Measurements from ENCODE around the gene FLOT1. TPM values are rescaled to one million over a fixed set of nuclear protein-coding genes. Genes with fewer than 3 reads are reported as not detected.

The FLOT1 gene
- total and polyA plus RNA-seq, 2 of the 13 experiments (the other 11 are each of a cell fraction or from before 2014, with no cell fraction given) = 82.3 to 130 TPM

- H3K27ac ChIP-seq (ENCODE audit: extremely low read length, insufficient read depth, low read length) = peak overlapping the region; percentile 76
- ChIA-PET CTCF (ENCODE audit: low intra/inter-chr PET ratio, low total read pairs) (no interaction called here), POLR2A (interaction anchor here (0.9 to 16.9 kb wide), 17 partner anchors 9 to 166 kb away, joined by 3 to 414 read pairs (median 6); partner anchors contain the start of genes MDC1 and VARS2)
- H3K4me3 ChIP-seq (replicated peaks in 1 of 3; ENCODE audit: insufficient read depth in 1 of 3, low read depth in 2 of 3, low read length in 3 of 3) = peak overlapping the region; percentile 22 to 62 (median 36)
- peak overlapping the region; percentile 66 for H3K9ac ChIP-seq (ENCODE audit: insufficient read depth, low read depth, low read length)
- peak overlapping the region; percentile 92 for H3K4me2 ChIP-seq (ENCODE audit: low read depth, low read length)
- DNase-seq (ENCODE audit: low spot score) (no peak), FAIRE-seq (no peak), ATAC-seq (no peak)
- BruUV-seq (replicated peaks) = no TSS peak
- peaks cover 12% of the 10 kb centered on the region for H4K20me1 ChIP-seq (ENCODE audit: insufficient read depth, low read length)
- in situ Hi-C loops (cut with HindIII; ENCODE audit: extremely low pct_ligation_motif_present, low pct_unique_long_range_greater_than_20kb) = no loop called here
- H3K4me1 ChIP-seq (ENCODE audit: insufficient read depth, low read length) = peaks cover 85% of the 10 kb centered on the region
- no peaks in the 10 kb centered on the region; a peak in 1 of 5 replicates for H3K27me3 ChIP-seq (ENCODE audit: control insufficient read depth in 1 of 2, insufficient read depth in 2 of 2, low read length in 2 of 2)
- no peaks in the 10 kb centered on the region for H3K9me3 ChIP-seq (ENCODE audit: low read length)
- no peaks in the 10 kb centered on the region; a peak in 1 of 5 replicates for H3K36me3 ChIP-seq (replicated peaks in 1 of 2; ENCODE audit: control insufficient read depth in 1 of 2, insufficient read depth in 2 of 2, low read length in 2 of 2)
- WGBS (ENCODE audit: low lambda C conversion rate) = 67% methylated on average over 6 of the region's 6 CpGs
- H2AFZ ChIP-seq (ENCODE audit: low read length) = no peak overlapping the region
- intact Hi-C loops (cut with micrococcal nuclease; ENCODE audit: unreplicated experiment) = no loop called here
- peaks cover 14% of the 10 kb centered on the region for H3K79me2 ChIP-seq (ENCODE audit: insufficient read depth, low read length)
- no peak for TF ChIP-seq ZNF431 (CRISPR knock-in tag; IDR thresholded peaks at IDR 0.05; ENCODE audit: borderline replicate concordance, low read depth)
- no peak for TF ChIP-seq NONO (IDR thresholded peaks at IDR 0.05)
- TF ChIP-seq NONO (CRISPR knock-in tag; conservative IDR thresholded peaks at IDR 0.05) = 0 out of 2 replicates have a peak, but pooled peaks have one; percentile 12
- TF ChIP-seq CREBL2 (CRISPR knock-in tag; IDR thresholded peaks at IDR 0.05; ENCODE audit: borderline replicate concordance) = no peak
- 0 out of 2 replicates have a peak, but pooled peaks have one; percentile 10 for TF ChIP-seq TCF7 (IDR thresholded peaks at IDR 0.05; ENCODE audit: low read depth)
- no peak for TF ChIP-seq KDM3A (CRISPR knock-in tag; IDR thresholded peaks at IDR 0.05; ENCODE audit: low read depth)
- 0 out of 2 replicates have a peak, but pooled peaks have one; percentile 40 for TF ChIP-seq HOXA5 (CRISPR knock-in tag; IDR thresholded peaks at IDR 0.05)
- peak; percentile 9; the same call in 1 of the 2 replicates for TF ChIP-seq NFIC (IDR thresholded peaks at IDR 0.05; ENCODE audit: low read length)
- no peak for TF ChIP-seq ZNF672 (CRISPR knock-in tag; IDR thresholded peaks at IDR 0.05)
- TF ChIP-seq FOXP4 (CRISPR knock-in tag; IDR thresholded peaks at IDR 0.05) = 0 out of 2 replicates have a peak, but pooled peaks have one; percentile 15
- TF ChIP-seq ZNF646 (CRISPR knock-in tag; IDR thresholded peaks at IDR 0.05) = 0 out of 2 replicates have a peak, but pooled peaks have one; percentile 39
- no peak for TF ChIP-seq ZNF530 (CRISPR knock-in tag; IDR thresholded peaks at IDR 0.05; ENCODE audit: low read depth)
- TF ChIP-seq, protein P1, sequence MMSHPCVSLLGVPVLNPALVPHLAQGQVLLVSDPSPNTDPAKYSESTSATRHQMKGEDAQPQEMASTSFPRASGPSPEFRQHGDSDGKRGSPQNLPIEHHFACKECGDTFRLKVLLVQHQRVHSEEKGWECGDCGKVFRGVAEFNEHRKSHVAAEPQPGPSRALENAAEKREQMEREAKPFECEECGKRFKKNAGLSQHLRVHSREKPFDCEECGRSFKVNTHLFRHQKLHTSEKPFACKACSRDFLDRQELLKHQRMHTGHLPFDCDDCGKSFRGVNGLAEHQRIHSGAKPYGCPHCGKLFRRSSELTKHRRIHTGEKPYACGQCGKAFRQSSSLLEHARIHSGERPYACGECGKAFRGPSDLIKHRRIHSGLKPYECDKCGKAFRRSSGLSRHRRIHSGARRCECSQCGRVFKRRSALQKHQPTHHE (CRISPR knock-in tag; IDR thresholded peaks at IDR 0.05; ENCODE audit: borderline replicate concordance) = 0 out of 2 replicates have a peak, but pooled peaks have one; percentile 14
Measured at GRCh38 chr6:30747902-30748769, 5.6 kb upstream of the FLOT1 start.
